Endodermal cell (in vitro differentiated cells): Measurements from ENCODE around the gene POC1A. TPM values are rescaled to one million over a fixed set of nuclear protein-coding genes. Genes with fewer than 3 reads are reported as not detected.
A peak's percentile ranks its signal among the peaks of the same experiment; 100 is the strongest.

ENCODE experiments used
- DNase-seq: peaks from one replicate; pipeline ENCODE4 v3.0.0-alpha.2; 2017
- H3K27ac ChIP-seq: 2 replicates; pipeline ENCODE4 v1.5.1; 2013; ENCODE audit warnings: mild to moderate bottlenecking, low read depth, low read length, moderate library complexity
- H3K27me3 ChIP-seq: 2 replicates; pipeline ENCODE4 v1.6.1; 2013; ENCODE audit warnings: mild to moderate bottlenecking, low read length, moderate library complexity; ENCODE audit not compliant: insufficient read depth, control insufficient read depth, poor library complexity, severe bottlenecking
- H3K36me3 ChIP-seq: 2 replicates; pipeline ENCODE4 v1.7.0; 2013; ENCODE audit warnings: mild to moderate bottlenecking, low read length, moderate library complexity; ENCODE audit not compliant: control insufficient read depth, insufficient read depth
- H3K4me1 ChIP-seq: one replicate; pipeline ENCODE4 v1.7.0; 2013; ENCODE audit warnings: low read length; ENCODE audit not compliant: control insufficient read depth, insufficient read depth
- H3K4me3 ChIP-seq: 2 replicates; pipeline ENCODE4 v1.5.1; 2013; ENCODE audit warnings: mild to moderate bottlenecking, low read length, moderate library complexity
- H3K9ac ChIP-seq: 2 replicates; pipeline ENCODE4 v1.6.1; 2013; ENCODE audit warnings: mild to moderate bottlenecking, low read length, moderate library complexity; ENCODE audit not compliant: poor library complexity, severe bottlenecking; ENCODE audit errors: extremely low read depth
- H3K9me3 ChIP-seq: 2 replicates; pipeline ENCODE4 v1.6.1; 2013; ENCODE audit warnings: mild to moderate bottlenecking, low read length, moderate library complexity; ENCODE audit not compliant: control insufficient read depth
- H3K27ac Mint-ChIP-seq: 2 replicates; pipeline ENCODE4 v1.8.0; 2020; ENCODE audit warnings: mixed read lengths
- H3K27me3 Mint-ChIP-seq: 2 replicates; pipeline ENCODE4 v1.8.0; 2021; ENCODE audit warnings: mild to moderate bottlenecking, mixed read lengths; ENCODE audit not compliant: insufficient read depth
- H3K36me3 Mint-ChIP-seq: 2 replicates; pipeline ENCODE4 v1.8.0; 2020; ENCODE audit warnings: low read depth, mixed read lengths
- H3K4me1 Mint-ChIP-seq: 2 replicates; pipeline ENCODE4 v1.8.0; 2020; ENCODE audit warnings: mixed read lengths
- H3K4me3 Mint-ChIP-seq: 2 replicates; pipeline ENCODE4 v1.8.0; 2020; ENCODE audit warnings: mild to moderate bottlenecking, moderate library complexity, mixed read lengths
- H3K9me3 Mint-ChIP-seq: 2 replicates; pipeline ENCODE4 v1.8.0; 2020; ENCODE audit warnings: mild to moderate bottlenecking, mixed read lengths
- WGBS, 2 experiments: methylation state at CpG; one replicate each; pipeline versions ENCODE4 v1.1.5 to v1.1.7; 2013; ENCODE audit warnings: missing lambda C conversion rate in 2 of 2, mixed read lengths in 1 of 2; ENCODE audit not compliant: insufficient coverage in 1 of 2, insufficient read length in 1 of 2; 5-methylcytosine and 5-hydroxymethylcytosine counted together
- total RNA-seq, 2 donors: library from RNA; stranded (reverse); fragmentation: NEBNext Ultra II Directional in 1 of 2; extraction: Animal tissue kit (Norgen Biotek cat#: 25700) in 1 of 2; gene quantifications; 2 replicates in 1 of 2; 3 replicates in 1 of 2; pipeline ENCODE4 v1.2.1, GENCODE V29; 2021
- TF ChIP-seq, protein P1 (sequence below): fragments of 200-600 bp; sonication (generic); conservative IDR thresholded peaks from 2 replicates; pipeline ENCODE4 v1.5.0; 2021; ENCODE audit warnings: antibody characterized with exemption, mild to moderate bottlenecking

POC1A gene
- total RNA-seq, 2 donors from 2014 or later, result 19.7 to 24.0 TPM

DNA sequence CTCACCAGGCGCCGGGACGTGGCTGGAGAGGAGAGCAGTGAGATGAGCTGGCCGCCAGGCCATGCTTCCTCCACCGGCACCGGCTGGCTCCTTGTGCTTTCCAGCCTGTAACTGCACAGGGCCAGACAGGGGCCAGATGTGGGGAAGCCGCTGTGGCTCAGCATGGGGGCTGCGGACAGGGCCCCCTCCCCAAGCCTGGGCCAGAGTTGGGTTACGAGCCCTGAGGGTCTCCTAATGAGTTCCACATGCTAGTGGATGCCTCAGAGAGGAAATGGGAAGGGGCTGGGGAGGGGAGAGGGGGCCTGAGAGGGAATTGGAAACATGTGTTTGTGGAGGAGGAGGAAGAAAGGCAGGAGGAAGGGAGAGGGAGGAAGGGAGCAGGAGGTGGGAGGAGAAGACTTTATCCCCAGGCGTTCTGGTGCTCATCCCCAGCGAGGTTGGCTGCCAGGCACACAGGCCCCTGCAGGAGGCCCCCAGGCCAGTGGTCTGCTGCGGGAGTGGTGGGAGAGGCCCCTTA lies 86.1 kb downstream of the POC1A start:
- no peak overlapping the region for H3K9ac ChIP-seq
- 88 to 91% methylated on average over 7 to 12 of the region's 12 CpGs for WGBS, 2 experiments
- Mint-ChIP-seq H3K4me1 (no peaks in the 10 kb centered on the region), H3K9me3 (no peaks in the 10 kb centered on the region), H3K27ac (no peak overlapping the region), H3K27me3 (peaks cover 8% of the 10 kb centered on the region), H3K36me3 (no peaks in the 10 kb centered on the region), H3K4me3 (no peak overlapping the region)
- H3K36me3 ChIP-seq, result no peaks in the 10 kb centered on the region
- H3K4me3 ChIP-seq, result no peak overlapping the region
- peak overlapping the region; percentile 60 for H3K27ac ChIP-seq
- no peaks in the 10 kb centered on the region for H3K9me3 ChIP-seq
- DNase-seq, result no peak
- TF ChIP-seq, protein P1, sequence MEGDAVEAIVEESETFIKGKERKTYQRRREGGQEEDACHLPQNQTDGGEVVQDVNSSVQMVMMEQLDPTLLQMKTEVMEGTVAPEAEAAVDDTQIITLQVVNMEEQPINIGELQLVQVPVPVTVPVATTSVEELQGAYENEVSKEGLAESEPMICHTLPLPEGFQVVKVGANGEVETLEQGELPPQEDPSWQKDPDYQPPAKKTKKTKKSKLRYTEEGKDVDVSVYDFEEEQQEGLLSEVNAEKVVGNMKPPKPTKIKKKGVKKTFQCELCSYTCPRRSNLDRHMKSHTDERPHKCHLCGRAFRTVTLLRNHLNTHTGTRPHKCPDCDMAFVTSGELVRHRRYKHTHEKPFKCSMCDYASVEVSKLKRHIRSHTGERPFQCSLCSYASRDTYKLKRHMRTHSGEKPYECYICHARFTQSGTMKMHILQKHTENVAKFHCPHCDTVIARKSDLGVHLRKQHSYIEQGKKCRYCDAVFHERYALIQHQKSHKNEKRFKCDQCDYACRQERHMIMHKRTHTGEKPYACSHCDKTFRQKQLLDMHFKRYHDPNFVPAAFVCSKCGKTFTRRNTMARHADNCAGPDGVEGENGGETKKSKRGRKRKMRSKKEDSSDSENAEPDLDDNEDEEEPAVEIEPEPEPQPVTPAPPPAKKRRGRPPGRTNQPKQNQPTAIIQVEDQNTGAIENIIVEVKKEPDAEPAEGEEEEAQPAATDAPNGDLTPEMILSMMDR, result no peak
- H3K4me1 ChIP-seq, result no peaks in the 10 kb centered on the region
- H3K27me3 ChIP-seq, result no peaks in the 10 kb centered on the region

DNA sequence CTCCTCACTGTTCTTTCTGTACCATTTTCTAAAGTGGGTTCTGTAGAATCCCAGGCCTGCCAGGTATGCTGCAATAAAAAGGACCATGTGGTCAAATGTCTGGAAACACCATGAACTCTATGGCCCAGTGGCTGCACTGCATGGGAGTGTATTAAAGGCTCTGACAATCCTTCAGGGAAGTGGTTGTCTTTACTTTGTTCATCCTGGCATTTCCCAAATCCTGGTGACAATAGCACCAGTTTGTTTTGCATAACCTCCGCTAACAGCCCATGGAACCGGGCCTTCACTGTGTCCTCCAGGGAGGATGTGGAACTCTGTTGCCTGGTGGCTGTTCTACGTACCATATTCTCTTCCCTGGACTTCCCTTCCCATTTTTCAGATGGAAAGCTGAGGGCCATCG lies 86.7 kb downstream of the POC1A start:
- no peaks in the 10 kb centered on the region for H3K9me3 Mint-ChIP-seq
- no peaks in the 10 kb centered on the region for H3K36me3 ChIP-seq
- H3K4me1 ChIP-seq, result no peaks in the 10 kb centered on the region
- H3K27me3 ChIP-seq, result no peaks in the 10 kb centered on the region
- no peaks in the 10 kb centered on the region for H3K9me3 ChIP-seq
- H3K27me3 Mint-ChIP-seq, result peaks cover 11% of the 10 kb centered on the region
- no peak overlapping the region for H3K9ac ChIP-seq
- no peak overlapping the region for H3K27ac ChIP-seq
- no peak for DNase-seq
- no peaks in the 10 kb centered on the region for H3K36me3 Mint-ChIP-seq
- H3K4me1 Mint-ChIP-seq, result no peaks in the 10 kb centered on the region
- H3K27ac Mint-ChIP-seq, result no peak overlapping the region
- TF ChIP-seq, protein P1, result no peak
- no peak overlapping the region for H3K4me3 Mint-ChIP-seq
- no peak overlapping the region for H3K4me3 ChIP-seq
- 91 to 94% methylated on average over 4 of the region's 4 CpGs for WGBS, 2 experiments

DNA sequence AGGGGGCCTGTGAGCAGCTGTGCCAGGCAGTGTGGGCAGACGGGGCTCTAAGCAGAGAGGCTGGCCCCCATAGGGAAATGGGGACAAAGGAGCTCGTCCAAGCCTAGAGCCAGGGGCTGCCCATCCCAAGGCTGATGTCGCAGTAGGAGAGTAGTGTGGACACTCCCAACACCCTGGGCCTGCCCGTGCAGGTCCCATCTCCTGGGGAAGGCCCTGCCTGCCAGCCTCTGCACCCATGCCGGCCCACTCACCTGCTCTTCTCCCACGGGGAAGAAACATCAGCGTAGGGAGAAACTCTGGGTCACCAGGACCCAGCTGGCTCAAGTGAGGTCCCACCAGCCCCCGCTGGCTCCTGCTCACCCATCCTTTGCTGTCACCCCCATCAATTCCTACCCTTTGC lies 87.2 kb downstream of the POC1A start:
- no peak overlapping the region for H3K27ac Mint-ChIP-seq

More for the DNA sequence above, 87.2 kb downstream of the POC1A start:
- H3K36me3 ChIP-seq, result no peaks in the 10 kb centered on the region
- no peaks in the 10 kb centered on the region for H3K9me3 ChIP-seq
- Mint-ChIP-seq H3K4me3 (no peak overlapping the region), H3K4me1 (no peaks in the 10 kb centered on the region), H3K27me3 (peaks cover 11% of the 10 kb centered on the region), H3K36me3 (no peaks in the 10 kb centered on the region), H3K9me3 (no peaks in the 10 kb centered on the region)
- no peak overlapping the region for H3K27ac ChIP-seq
- no peaks in the 10 kb centered on the region for H3K4me1 ChIP-seq
- 86 to 93% methylated on average over 6 to 8 of the region's 8 CpGs for WGBS, 2 experiments
- H3K27me3 ChIP-seq, result no peaks in the 10 kb centered on the region
- H3K9ac ChIP-seq, result no peak overlapping the region
- DNase-seq, result no peak
- H3K4me3 ChIP-seq, result no peak overlapping the region
- TF ChIP-seq, protein P1, result no peak
